WTC11 (cell line): ENCODE results near the gene CYP3A5. TPM values are rescaled to one million over a fixed set of nuclear protein-coding genes. Genes with fewer than 3 reads are reported as not detected.
A peak's percentile ranks its signal among the peaks of the same experiment; 100 is the strongest.
"Not testable (repeated sequence)": the region's sequence is repeated elsewhere in the genome, so short reads cannot be mapped to it uniquely, and the experiment has no call there.

Source experiments
- ATAC-seq: fragments of 200-7000 bp; cut with Tn5 transposase; 2 replicates; pipeline ENCODE4 v1.10.0; 2021; ENCODE audit warnings: mild to moderate bottlenecking, moderate library complexity
- Bru-seq: library from RNA; stranded (reverse); fragments of 400-500 nt; gene quantifications from one replicate; lab custom pipeline; 2021; lab: Mats Ljungman, UMichigan
- CTCF ChIA-PET: fragments of 300-600 bp; sonication (Branson Sonifier 250); formaldehyde crosslinking; loops from one replicate; lab custom pipeline; 2021; ENCODE audit warnings: antibody characterized with exemption; lab: Charles Lee
- POLR2A ChIA-PET: fragments of 350-600 bp; sonication (Branson Sonifier 250); formaldehyde crosslinking; loops from one replicate; lab custom pipeline; 2021; ENCODE audit warnings: antibody characterized with exemption; lab: Charles Lee
- DNase-seq: peaks from one replicate; pipeline ENCODE4 v3.0.0; 2021; ENCODE audit warnings: low spot score
- H3K27ac Mint-ChIP-seq: 2 replicates; pipeline ENCODE4 v1.8.0; 2021; ENCODE audit warnings: mixed read lengths
- H3K27me3 Mint-ChIP-seq: 2 replicates; pipeline ENCODE4 v1.8.0; 2021; ENCODE audit warnings: low read depth, mild to moderate bottlenecking, moderate library complexity, mixed read lengths
- H3K36me3 Mint-ChIP-seq: 2 replicates; pipeline ENCODE4 v1.8.0; 2021; ENCODE audit warnings: mixed read lengths
- H3K4me1 Mint-ChIP-seq: 2 replicates; pipeline ENCODE4 v1.8.0; 2022; ENCODE audit warnings: mixed read lengths
- H3K4me3 Mint-ChIP-seq: 2 replicates; pipeline ENCODE4 v1.8.0; 2021; ENCODE audit warnings: mild to moderate bottlenecking, moderate library complexity, mixed read lengths
- H3K9me3 Mint-ChIP-seq: 2 replicates; pipeline ENCODE4 v1.8.0; 2021; ENCODE audit warnings: mixed read lengths
- ATF1 ChIP-seq: sonication (generic); formaldehyde crosslinking; IDR thresholded peaks from 2 replicates; pipeline ENCODE4 v1.8.1; 2023; ENCODE audit warnings: mild to moderate bottlenecking, moderate library complexity, missing genetic modification reagents
- CDX4 ChIP-seq: fragments of 250-450 bp; sonication (Bioruptor Pico); IDR thresholded peaks from 2 replicates; pipeline ENCODE4 v1.9.0; 2021; ENCODE audit warnings: moderate library complexity, mild to moderate bottlenecking, inconsistent platforms, borderline replicate concordance
- CTCF ChIP-seq: fragments of 200-600 bp; IDR thresholded peaks from 2 replicates; pipeline ENCODE4 v1.8.0; 2022; ENCODE audit warnings: antibody characterized with exemption
- EMX1 ChIP-seq: fragments of 250-450 bp; sonication (Bioruptor Pico); IDR thresholded peaks from 2 replicates; pipeline ENCODE4 v1.8.0; 2021; ENCODE audit warnings: mild to moderate bottlenecking
- GRHL2 ChIP-seq: fragments of 250-450 bp; sonication (Bioruptor Pico); IDR thresholded peaks from 2 replicates; pipeline ENCODE4 v1.8.0; 2022; ENCODE audit warnings: mild to moderate bottlenecking, moderate library complexity; ENCODE audit not compliant: insufficient replicate concordance, severe bottlenecking
- NFATC4 ChIP-seq: fragments of 250-450 bp; sonication (Bioruptor Pico); IDR thresholded peaks from 2 replicates; pipeline ENCODE4 v1.9.0; 2021; ENCODE audit warnings: mild to moderate bottlenecking
- NFYB ChIP-seq: sonication (generic); formaldehyde crosslinking; conservative IDR thresholded peaks from 2 replicates; pipeline ENCODE4 v1.8.0; 2022; ENCODE audit warnings: low read depth, missing genetic modification reagents
- NR2C2 ChIP-seq: sonication (generic); formaldehyde crosslinking; IDR thresholded peaks from 2 replicates; pipeline ENCODE4 v1.8.0; 2022; ENCODE audit warnings: mild to moderate bottlenecking, missing genetic modification reagents
- RELA ChIP-seq: sonication (generic); formaldehyde crosslinking; IDR thresholded peaks from 2 replicates; pipeline ENCODE4 v1.8.1; 2022; ENCODE audit warnings: missing genetic modification reagents, mild to moderate bottlenecking, borderline replicate concordance
- SMAD4 ChIP-seq: sonication (generic); formaldehyde crosslinking; IDR thresholded peaks from 2 replicates; pipeline ENCODE4 v1.8.0; 2022; ENCODE audit warnings: mild to moderate bottlenecking, missing genetic modification reagents
- TEAD1 ChIP-seq: sonication (generic); formaldehyde crosslinking; IDR thresholded peaks from 2 replicates; pipeline ENCODE4 v1.8.0; 2022; ENCODE audit warnings: mild to moderate bottlenecking, missing genetic modification reagents
- ZBTB43 ChIP-seq: sonication (generic); formaldehyde crosslinking; IDR thresholded peaks from 2 replicates; pipeline ENCODE4 v1.8.1; 2023; ENCODE audit warnings: mild to moderate bottlenecking, missing genetic modification reagents
- ZNF532 ChIP-seq: fragments of 250-450 bp; sonication (Bioruptor Pico); IDR thresholded peaks from 2 replicates; pipeline ENCODE4 v1.9.0; 2021; ENCODE audit warnings: mild to moderate bottlenecking, borderline replicate concordance
- long read RNA-seq, 3 experiments: library from RNA in 1 of 3; library from capped mRNA in 1 of 3; library from polyadenylated mRNA in 1 of 3; unstranded in 2 of 3; stranded (forward) in 1 of 3; transcript quantifications; one replicate each; pipeline ENCODE4 v2.0.0, GENCODE V29; 2021
- total RNA-seq: library from RNA; stranded (reverse); gene quantifications from 3 replicates; pipeline ENCODE4 v1.2.3, GENCODE V29; 2021

The CYP3A5 gene
- total RNA-seq, result 0.39 to 0.78 TPM (median 0.76 TPM) in 3 replicates
- percentile 13 among the genes with signal in this experiment for Bru-seq, nascent RNA
- long read RNA-seq, experiment 1, partial matches to known transcripts, result 0 of 3 reads
- long read RNA-seq, experiment 1, other reads (novel, unspliced or antisense), result 3 of 3 reads
- long read RNA-seq, experiment 2, result 0 reads
- long read RNA-seq, experiment 3, result 0 reads

- peaks cover 28% of the 10 kb centered on the region for H3K9me3 Mint-ChIP-seq
- POLR2A ChIA-PET, result no interaction called here
- no peak within 1 kb of the TSS for H3K27ac Mint-ChIP-seq
- peaks cover 17% of the 10 kb centered on the region for H3K4me1 Mint-ChIP-seq
- CTCF ChIA-PET, result no interaction called here
- no peak for TF ChIP-seq ZNF532
- TF ChIP-seq GRHL2 (CRISPR knock-in tag), result no peak
- TF ChIP-seq EMX1 (CRISPR knock-in tag), result no peak
- no peak for TF ChIP-seq NFYB
- TF ChIP-seq CTCF, result no peak
- no peak for TF ChIP-seq RELA (CRISPR knock-in tag)
- no peak for TF ChIP-seq CDX4 (CRISPR knock-in tag)
- no peak for TF ChIP-seq ZBTB43 (CRISPR knock-in tag)
- TF ChIP-seq ATF1 (CRISPR knock-in tag), result no peak
- no peaks in the 10 kb centered on the region for H3K36me3 Mint-ChIP-seq
- DNase-seq (no peak), ATAC-seq (no peak; the same call in 1 of the 2 replicates)
- peaks cover 10% of the 10 kb centered on the region for H3K27me3 Mint-ChIP-seq
- H3K4me3 Mint-ChIP-seq, result no peak within 1 kb of the TSS
Measured at GRCh38 chr7:99679400-99680191, at the start of gene CYP3A5. CYP3A5 (minus strand) TSS chr7:99679996; CDS start chr7:99679896, 100 bp downstream.

GRCh38 chr7:99728615-99729014 is 48.8 kb upstream of the CYP3A5 start:
- CTCF ChIA-PET, result no interaction called here
- Mint-ChIP-seq H3K9me3 (no peaks in the 10 kb centered on the region), H3K27me3 (peaks cover 6% of the 10 kb centered on the region), H3K4me3 (no peak overlapping the region), H3K4me1 (no peaks in the 10 kb centered on the region), H3K27ac (no peak overlapping the region), H3K36me3 (no peaks in the 10 kb centered on the region)
- POLR2A ChIA-PET, result no interaction called here
- TF ChIP-seq SMAD4 (CRISPR knock-in tag), result no peak
- TF ChIP-seq NR2C2 (CRISPR knock-in tag), result no peak
- no peak for TF ChIP-seq TEAD1 (CRISPR knock-in tag)
- no peak for TF ChIP-seq NFATC4
- no peak for ATAC-seq
- DNase-seq, result no peak

GRCh38 chr7:99723201-99723600 is 43.4 kb upstream of the CYP3A5 start:
- H3K27ac Mint-ChIP-seq, H3K4me1 Mint-ChIP-seq, POLR2A ChIA-PET, H3K4me3 Mint-ChIP-seq, H3K36me3 Mint-ChIP-seq, DNase-seq, ATAC-seq, CTCF ChIA-PET, H3K9me3 Mint-ChIP-seq: not testable (repeated sequence)
- H3K27me3 Mint-ChIP-seq, result peaks cover 12% of the 10 kb centered on the region
